EH (cell line): ENCODE measurements around the gene UBAC2.
A peak's percentile ranks its signal among the peaks of the same experiment; 100 is the strongest.
"Not testable (repeated sequence)": the region's sequence is repeated elsewhere in the genome, so short reads cannot be mapped to it uniquely, and the experiment has no call there.

Experiments
- DNase-seq: peaks from one replicate; pipeline ENCODE4 v3.0.0-alpha.2; 2015; ENCODE audit warnings: low read depth

UBAC2 gene

DNA sequence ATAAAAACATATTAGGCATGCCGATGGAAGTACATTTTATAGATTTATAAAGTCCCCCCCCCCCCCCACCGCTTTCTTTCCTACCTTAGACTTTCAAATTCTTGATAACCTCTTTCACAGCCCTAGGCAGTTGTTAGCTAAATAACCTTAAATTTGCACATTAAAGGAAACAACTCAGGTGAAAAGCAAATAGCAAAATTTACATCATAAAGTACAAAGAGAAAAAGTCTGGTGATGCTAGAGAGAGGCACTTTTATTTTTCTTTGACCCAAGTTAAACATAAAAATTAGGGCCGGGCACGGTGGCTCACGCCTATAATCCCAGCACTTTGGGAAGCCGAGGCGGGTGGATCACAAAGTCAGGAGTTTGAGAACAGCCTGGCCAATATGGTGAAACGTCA, 15.0 kb upstream of the UBAC2 start:
- DNase-seq: no peak

DNA sequence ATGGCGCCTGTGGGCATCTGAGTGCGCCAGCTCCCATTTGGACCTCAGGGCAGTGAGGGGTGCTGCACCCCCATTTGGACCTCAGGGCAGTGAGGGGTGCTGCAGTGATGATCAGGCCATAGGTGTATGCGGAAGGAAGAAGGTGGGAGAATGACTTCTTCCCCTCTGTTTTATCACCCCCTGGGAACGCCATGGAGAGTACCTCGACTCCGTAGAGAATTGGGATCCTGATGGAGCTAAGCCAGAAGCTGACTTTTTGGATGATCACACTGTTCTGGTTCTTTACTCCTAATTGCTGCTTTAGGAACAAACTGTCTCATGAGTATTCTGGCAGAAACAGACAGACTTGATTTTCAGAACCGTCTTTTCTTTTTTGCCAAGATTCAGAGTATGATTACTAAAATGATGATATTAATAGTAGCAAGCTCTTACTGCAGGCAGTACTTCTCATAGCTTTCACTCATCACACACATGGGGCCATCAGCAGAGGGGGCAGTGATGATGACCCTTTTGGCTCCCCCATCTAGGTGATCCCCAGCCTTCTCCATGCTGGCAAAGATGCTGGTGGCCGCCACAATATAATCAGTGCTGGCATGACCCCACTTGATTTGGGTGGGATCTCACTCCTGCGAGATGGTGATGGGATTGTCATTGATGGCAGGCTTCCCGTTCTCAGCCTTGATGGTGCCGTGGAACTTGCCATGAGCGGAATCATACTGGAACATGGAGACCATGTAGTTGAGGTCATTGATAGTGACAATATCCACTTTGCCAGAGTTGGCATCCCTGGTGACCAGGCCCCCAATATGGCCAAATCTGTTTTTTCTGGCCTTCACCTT, 10.3 kb upstream of the UBAC2 start:
- no peak for DNase-seq

DNA sequence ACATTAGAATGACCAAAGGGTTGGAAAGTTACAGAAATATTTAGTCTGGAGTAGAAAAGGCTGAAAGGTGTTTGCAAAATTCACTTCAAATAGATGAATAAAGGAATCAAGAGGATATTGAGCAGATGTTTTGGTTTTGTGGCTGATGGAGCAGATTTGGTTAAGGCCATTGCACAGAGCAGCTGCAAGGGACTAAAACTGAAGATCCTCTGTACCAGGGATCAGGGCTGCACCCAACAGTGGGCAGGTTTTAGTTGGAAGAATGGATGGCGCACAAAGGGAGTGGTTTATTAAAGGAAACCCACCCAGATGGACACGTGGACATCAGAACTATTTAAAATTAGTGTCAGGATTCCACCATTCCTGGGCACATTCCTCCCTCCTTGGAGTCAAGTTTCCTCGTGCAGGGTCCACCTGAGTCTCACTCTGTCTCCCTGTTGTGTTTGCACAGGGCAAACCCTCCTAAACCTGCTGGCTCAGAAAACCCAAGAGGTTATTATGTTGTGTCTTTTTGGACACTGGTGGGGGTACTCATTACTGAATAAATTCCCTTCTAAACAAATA, 9.2 kb upstream of the UBAC2 start:
- no peak for DNase-seq

DNA sequence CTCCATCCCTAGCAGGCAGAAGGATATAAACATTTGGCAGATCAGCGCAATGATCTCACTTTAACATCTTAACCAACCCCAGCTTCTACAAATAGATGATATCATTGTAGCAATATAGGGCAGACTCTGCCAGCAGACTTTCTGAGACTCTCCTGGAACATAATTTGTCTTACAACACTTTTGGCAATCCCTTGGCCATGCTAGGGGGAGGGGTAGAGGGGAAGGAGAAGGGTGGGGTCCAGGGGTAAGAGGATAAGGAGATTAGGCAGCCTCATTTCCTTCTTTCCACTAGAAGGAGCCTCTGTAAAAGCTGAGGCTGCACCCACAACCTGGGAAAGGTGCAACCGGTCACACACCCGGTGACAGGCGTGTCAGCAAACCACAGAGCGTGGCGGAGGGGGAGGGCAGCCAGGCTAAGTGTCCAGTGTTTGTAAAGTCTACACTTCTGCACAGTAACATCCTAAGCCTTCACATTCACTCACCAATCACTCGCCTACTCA, 8.7 kb upstream of the UBAC2 start:
- peak; percentile 35 for DNase-seq

DNA sequence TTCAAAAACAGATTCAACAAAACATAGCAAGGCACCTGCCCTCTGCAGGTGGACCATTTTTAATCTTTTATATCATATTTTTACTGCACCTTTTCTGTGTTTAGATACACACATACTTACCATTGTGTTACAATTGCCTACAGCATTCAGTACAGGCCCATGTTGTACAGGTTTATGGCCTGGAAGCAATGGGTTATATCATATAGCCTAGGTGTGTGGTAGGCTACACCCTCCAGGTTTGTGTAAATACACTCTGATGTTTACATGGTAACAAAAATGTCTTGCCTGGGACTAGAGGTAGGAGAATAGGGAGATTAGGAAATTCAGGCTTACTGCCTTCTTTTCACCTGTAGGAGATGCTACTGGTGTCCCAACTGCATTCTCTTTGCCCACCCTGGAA, 8.2 kb upstream of the UBAC2 start:
- no peak for DNase-seq

DNA sequence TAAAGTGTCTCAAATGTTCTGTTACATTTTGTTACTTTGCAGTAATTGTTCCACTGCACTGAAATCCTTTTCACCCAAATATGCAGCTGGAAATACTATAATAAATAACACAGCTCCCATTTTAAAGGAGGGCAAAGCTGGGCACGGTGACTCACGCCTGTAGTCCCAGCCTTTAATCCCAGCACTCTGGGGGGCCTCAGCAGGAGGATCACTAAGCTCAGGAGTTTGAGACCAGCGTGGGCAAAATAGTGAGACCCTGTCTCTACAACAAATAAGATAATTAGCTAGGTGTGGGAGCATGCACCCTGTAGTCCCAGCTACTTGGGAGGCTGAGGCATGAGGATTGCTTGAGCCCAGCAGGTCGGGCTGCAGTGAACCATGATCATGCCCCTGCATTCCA, 7.5 kb upstream of the UBAC2 start:
- DNase-seq: no peak

DNA sequence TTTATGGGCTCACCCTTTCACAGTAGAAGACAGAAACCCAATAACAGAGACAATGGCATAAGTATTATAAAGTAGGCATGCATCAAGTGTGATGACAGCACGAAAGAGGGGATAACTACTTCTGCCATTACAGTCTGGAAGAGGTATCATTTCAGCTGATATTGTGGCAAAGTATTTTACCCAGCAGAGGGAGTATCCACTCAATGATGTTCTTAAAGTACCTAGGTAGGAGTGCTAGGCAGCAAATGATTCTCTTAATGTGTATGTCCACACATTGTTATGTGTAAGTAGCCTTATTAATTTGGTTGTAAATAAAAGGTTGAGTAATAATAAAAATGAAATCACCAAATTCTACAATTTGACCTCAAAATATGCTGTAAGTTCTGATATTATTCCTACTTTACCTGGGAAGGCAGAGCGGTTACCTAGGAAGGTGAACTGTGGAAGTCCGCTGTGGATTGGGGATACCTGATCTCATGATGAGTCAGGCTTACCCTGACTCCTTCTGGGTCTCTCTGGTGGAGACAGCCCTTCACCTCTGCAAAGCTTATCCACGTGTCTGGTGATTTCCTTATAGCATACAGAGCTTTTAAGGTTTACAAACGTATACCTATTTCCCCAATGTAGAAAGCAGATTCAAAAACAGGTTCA, 4.1 kb upstream of the UBAC2 start:
- peak; percentile 20 for DNase-seq

DNA sequence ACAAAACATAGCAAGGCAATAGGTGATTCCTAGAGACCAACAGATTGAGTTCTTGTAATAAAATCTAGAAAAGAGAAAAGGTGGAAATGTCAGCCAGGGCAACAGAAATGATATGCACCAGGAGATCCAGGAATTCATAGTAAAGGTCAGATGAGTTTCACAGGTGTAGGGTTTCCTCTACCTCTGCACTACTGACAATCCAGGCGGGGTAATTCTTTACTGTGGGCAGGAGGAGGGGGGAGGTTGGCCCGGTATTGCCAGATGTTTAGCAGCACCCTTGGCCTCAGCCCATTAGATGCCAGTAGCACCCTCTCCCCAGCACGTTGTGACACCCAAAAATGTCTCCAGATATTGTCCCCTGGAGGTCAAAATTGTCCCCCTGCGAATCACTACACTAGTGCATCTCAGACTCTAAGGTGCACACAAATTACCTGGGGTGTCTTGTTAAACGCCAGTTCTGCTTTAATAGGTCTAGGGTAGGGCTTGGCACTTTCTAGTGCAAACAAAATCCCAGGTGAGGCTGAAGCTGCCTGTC, 3.5 kb upstream of the UBAC2 start:
- no peak for DNase-seq

DNA sequence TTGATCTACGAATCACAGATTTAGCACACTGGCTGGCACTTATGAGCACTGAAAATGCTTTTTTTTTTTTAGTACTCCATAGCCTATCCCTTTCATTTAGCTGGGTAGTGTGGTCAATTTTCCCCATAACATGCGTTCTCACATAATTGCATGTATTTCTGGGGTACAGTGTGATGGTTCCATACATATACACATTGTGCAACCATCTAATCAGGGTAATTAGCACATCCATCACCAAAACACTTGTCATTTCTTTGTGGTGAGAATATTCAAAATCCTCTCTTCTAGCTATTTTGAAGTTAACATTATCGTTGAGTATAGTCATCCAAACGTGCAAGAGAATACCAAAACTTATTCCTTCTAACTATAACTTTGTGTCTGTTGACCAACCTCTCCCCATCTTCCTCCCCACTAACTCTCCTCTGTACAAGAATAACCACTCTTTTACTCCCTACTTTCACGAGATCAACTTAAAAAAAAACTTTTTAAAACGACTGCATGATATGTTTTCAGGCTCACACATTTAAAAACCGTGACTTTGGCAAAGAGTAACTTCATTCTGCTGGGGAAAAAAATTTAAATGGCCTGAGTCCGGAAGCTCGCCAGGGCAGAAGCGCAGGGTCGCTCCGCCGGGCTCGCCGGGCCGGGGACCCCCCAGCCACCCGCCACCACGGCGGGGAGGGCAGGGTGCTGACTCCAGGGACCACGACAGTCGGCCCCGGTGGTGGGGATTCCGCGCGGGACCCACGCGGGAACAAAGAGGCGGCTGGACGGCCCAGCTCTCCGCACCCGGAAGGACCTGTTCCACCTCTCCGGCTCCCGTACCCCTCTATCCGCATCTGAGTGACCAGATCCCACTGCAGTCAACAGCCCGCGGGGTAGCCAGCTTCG, 868 bp upstream of the UBAC2 start:
- no peak for DNase-seq

DNA sequence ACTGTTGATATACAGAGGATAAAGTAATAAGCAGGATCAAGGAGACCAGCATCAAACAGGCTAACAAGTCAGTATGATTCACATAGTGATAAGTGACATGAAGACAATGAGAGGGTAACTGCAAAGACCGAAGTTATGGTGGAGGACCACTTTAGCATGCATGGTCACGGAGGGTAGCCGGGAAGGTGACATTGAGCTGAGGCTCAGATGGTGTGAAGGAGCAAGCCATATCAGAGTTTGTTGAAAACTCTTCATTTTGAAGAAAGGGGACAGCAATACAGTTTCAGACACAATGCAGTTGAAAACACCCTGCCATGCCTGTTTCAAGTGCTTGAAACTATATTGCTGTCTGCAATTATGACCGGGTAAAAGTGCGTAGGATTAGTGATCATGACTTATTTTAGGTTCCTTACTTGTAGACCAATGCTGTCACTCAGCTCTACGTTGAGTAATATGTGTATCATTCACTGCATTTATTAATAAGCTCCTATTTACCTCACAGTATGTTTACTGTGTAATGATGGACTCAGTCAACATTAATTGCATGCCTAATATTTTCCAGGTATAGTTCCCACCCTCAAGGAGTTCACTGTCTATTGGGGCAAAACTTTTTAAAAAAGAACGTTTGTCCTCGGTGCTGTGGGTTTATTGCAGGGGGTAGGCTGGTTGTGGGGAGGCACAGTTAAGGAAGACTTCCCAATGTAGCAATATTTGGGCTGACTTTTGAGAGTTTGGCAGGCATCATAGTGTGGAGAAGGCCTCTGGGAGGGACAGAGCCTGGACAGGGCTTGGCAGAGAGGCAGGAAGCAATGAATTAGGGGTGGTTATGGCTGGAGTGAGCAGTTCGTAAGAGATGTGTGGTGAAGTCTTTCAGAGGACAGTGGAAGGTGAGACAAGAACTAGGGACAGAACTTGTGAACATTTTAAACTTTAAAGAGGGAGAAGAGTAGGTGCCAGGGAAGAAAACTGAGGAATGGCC, 3.2 kb downstream of the UBAC2 start:
- DNase-seq: no peak

DNA sequence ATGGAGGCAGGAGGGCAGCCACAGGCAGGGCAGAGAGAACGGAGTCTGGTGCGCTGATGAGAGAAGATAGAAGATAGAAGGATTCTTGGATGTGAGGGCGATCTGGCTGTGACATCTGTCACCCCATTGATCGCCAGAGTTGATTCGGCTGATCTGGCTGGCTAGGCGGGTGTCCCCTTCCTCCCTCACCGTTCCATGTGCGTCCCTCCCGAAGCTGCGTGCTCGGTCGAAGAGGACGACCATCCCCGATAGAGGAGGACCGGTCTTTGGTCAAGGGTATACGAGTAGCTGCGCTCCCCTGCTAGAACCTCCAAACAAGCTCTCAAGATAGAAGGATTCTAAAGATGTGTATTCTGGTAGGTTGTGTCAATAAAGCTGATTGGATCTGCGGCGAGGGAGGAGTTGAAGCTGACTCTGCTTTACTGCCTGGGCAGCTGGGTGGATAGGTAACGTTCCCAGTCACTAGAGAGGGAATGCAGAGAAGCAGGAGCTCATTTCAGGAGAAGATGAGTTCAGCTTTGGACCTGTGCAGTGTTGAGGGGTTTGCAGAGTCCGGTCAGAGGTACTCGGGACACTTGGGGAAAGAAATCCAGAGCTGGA, 5.1 kb downstream of the UBAC2 start:
- no peak for DNase-seq

DNA sequence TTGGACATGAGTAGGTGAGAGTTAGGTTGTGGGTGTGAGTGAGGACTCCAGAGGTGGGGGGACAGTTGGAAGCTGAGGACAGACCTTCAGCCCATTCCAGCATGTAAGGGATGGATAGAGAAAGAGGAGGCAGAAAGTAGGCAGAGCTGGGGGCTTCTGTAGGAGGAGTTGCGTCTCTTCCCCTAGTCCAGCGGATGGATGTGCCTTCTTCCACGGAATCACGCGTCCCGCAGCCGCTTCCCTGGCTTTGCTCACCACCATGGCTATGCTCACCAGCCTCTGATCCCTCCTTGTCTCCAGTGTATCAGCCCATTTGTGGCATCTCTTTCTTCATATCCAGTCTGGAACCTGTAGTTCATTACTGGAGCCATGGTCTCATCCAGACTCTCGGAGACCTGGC, 5.6 kb downstream of the UBAC2 start:
- no peak for DNase-seq

DNA sequence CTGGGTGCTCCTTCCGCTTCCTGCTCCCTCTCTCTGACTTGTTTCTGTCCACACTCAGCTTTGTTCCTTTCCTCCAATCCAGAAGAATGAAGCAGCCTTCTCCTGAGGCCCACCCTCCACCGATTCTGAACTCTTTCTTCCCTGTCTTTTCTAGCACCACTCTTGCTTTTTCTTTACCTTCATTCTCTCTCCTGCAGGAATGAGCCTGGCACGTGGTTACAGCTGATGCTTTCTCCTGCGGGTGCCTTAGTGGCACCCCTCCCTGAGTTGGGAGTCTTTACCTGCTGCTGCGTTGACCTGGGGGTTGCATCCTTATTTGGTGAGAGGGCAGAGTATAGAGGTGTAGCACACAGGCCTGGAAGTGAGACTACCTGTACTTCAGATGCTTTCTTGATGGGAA, 6.2 kb downstream of the UBAC2 start:
- DNase-seq: no peak

DNA sequence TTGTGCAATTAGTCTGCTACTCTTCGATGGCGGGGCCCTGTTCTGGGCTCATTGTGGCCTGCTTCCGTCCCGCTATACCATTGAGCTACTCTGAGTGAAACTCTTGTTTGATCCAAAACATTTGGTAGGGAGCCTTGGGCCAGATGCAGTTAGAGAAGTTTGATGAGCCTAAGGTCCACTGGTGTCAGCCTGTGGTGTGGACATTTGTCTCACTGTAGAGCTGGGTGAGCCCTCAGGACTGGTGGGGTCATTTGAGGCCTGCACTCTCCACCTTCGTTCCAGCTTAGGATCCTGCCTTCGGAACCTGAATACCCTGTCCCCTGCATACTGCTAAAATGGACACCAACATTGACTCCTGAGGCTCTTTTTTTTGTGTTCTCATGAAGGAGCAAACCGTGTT, 6.9 kb downstream of the UBAC2 start:
- no peak for DNase-seq

DNA sequence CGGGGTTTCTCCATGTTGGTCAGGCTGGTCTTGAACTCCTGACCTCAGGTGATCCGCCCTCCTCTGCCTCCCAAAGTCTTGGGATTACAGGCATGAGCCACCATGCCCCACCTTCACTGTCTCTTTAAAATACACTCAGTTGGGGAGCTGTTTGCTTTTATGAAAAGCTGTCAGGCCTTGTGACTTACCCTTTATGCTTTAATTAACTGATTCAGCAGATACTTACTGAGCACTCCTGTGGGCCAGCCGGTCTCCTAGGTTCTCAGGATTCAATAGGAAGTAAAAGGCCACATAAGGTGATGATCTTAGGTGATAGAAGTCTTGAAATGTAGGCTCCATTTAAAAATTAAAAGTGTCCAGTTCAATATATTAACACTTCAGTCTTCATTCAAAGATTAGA, 7.5 kb downstream of the UBAC2 start:
- no peak for DNase-seq

DNA sequence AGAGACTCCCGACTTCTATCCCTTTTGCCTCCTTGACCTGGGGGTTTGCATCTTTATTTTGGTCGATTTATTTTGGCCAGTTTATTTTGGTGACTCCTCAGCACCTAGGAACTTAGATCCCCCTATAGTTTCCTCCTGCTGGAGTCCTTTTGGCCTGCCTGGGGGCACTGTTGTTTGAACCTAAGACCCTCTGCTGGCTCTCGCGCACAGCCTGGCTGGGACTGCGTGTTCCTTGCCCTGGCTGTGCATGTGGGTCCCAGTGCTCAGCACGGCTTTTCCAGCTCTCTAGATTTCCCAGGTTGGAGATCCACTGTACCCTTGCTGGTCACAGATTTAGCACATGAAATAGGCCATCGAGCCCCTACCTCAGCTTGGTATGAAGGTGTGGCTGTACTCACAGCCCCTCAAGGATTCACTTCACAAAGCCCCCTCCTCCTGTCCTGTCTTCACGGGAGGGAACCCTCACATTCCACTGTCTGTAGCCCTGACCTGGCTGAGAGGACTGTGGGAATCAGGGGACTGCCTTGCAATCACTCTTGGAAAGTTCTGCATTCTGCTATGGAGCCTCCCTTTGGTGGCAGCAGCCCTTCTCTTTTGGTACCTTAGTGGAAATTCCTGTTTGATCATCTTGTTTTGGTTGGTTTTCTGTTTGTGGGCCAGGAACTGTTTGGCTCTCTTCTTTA, 8.3 kb downstream of the UBAC2 start:
- no peak for DNase-seq

DNA sequence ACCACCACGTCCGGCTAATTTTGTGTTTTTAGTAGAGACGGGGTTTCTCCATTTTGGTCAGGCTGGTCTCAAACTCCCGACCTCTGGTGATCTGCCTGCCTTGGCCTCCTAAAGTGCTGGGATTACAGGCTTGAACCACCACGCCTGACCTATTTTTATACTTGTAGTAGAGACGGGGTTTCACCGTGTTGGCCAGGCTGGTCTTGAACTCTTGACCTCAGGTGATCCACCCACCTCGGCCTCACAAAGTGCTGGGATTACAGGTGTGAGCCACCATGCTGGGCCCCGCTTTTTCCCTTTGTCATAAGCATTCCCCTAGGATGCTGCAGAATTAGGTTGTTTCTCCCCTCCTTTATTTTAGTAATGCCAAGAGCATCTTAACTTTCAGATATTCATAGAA, 10.0 kb downstream of the UBAC2 start:
- not testable (repeated sequence) for DNase-seq

DNA sequence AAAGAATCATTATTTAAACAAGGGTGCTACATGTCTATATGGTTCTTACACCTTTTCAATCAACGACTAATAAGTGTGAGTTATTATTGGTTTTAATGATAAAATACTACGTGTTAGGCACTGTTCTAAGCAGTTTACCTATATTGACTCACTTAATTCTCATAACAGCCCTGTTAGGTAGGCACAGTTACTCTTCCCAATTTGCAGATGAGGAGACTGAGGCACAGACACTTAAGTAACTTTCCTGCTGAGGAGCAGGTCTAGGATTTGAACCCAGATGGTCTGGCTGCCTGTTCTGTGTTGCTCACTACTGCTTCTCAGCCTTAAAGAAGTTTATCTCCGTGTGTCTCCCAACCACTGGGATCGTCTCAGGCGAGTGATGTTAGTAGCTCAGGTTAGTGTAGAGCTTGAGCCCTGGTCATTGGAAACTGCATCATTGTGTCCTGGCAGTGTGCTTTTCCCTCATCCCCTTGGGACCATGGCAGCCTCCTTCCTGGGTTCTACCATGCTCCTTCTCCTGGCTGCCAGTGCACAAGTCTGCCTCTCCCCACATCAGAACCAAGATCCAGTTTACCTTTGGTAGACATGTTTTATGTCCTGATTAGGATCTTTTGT, 10.9 kb downstream of the UBAC2 start:
- DNase-seq: no peak

DNA sequence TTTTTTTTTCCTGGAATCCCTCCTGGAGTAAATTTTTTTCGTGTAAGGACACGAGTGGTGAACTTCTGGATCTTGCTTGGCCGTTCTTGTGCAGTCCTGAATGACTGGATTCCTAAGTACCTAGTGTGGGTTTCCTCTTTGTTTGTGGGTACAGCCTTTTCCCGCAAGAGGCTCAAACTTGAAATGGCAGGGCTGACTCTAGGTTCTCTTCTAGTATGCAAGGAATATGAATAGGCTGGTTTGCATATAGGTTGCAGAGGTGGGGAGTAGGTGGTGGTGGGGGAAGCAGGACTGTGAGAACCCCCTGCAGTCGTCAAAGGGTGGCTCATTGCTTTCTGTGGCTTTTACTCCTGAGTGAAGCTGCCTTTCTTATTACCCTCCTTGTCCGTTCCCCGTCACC, 13.6 kb downstream of the UBAC2 start:
- DNase-seq: no peak
